Transverse colon (tissue), 4 donors: ENCODE results near the gene BTLA.

Experiments used
- EP300 ChIP-seq: sonication (generic); formaldehyde crosslinking; IDR thresholded peaks from one replicate; pipeline ENCODE4 v1.6.1; 2017; ENCODE audit warnings: antibody characterized with exemption, low read depth
- POLR2A ChIP-seq: fragments of 450-650 bp; IDR thresholded peaks from one replicate; pipeline ENCODE4 v1.6.1; 2016; ENCODE audit warnings: antibody characterized with exemption, mild to moderate bottlenecking, moderate library complexity
- POLR2AphosphoS5 ChIP-seq, 3 donors: sonication (generic); formaldehyde crosslinking; IDR thresholded peaks; one replicate each; pipeline ENCODE4 v1.6.1; 2016; ENCODE audit warnings: antibody characterized with exemption in 3 of 3
- TF ChIP-seq, protein P1 (sequence below), 5 experiments: fragments of 200-600 bp in 3 of 5; fragments of 450-650 bp in 2 of 5; sonication (generic) in 3 of 5; IDR thresholded peaks; 1 replicate in 2 of 5; 2 replicates in 3 of 5; pipeline ENCODE4 v1.5.1; 2016 to 2017; ENCODE audit warnings: antibody characterized with exemption in 5 of 5, inconsistent platforms in 3 of 5, mild to moderate bottlenecking in 2 of 5, moderate library complexity in 1 of 5

DNA sequence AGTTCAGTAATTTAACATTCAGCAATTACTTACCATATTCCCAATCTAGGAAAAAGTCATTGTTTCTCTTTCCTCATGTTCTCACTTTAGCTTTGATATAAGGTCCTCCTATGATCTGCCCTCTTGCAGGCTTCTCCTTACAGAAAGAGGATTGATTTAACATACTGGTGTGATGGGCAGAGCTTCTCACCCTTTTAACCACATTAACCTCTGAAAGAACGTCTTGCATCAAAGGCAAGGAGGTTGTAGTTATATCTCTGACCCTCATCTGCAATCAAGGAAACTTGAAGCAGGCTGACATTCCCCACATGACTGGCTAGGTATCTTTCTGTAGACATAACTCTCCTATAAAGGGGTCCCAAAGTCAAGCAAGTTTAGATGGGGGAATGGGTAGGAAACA lies 39.5 kb downstream of the BTLA start:
- TF ChIP-seq POLR2A (no peak), EP300 (no peak), POLR2AphosphoS5 (IDR thresholded peaks at IDR 0.05) (no peak)
- TF ChIP-seq, protein P1, sequence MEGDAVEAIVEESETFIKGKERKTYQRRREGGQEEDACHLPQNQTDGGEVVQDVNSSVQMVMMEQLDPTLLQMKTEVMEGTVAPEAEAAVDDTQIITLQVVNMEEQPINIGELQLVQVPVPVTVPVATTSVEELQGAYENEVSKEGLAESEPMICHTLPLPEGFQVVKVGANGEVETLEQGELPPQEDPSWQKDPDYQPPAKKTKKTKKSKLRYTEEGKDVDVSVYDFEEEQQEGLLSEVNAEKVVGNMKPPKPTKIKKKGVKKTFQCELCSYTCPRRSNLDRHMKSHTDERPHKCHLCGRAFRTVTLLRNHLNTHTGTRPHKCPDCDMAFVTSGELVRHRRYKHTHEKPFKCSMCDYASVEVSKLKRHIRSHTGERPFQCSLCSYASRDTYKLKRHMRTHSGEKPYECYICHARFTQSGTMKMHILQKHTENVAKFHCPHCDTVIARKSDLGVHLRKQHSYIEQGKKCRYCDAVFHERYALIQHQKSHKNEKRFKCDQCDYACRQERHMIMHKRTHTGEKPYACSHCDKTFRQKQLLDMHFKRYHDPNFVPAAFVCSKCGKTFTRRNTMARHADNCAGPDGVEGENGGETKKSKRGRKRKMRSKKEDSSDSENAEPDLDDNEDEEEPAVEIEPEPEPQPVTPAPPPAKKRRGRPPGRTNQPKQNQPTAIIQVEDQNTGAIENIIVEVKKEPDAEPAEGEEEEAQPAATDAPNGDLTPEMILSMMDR (IDR thresholded peaks at IDR 0.05): no peak
